GM20000 (cell line): ENCODE results near the gene CEP112.

Experiments
- DNase-seq: peaks from one replicate; pipeline ENCODE4 v3.0.0; 2012; ENCODE audit warnings: low spot score
- TF ChIP-seq, protein P1 (sequence below): IDR thresholded peaks from 2 replicates; pipeline ENCODE4 v1.5.1; 2012; ENCODE audit warnings: mild to moderate bottlenecking, control low read depth; ENCODE audit errors: extremely low read depth, missing control alignments

The CEP112 gene

DNA sequence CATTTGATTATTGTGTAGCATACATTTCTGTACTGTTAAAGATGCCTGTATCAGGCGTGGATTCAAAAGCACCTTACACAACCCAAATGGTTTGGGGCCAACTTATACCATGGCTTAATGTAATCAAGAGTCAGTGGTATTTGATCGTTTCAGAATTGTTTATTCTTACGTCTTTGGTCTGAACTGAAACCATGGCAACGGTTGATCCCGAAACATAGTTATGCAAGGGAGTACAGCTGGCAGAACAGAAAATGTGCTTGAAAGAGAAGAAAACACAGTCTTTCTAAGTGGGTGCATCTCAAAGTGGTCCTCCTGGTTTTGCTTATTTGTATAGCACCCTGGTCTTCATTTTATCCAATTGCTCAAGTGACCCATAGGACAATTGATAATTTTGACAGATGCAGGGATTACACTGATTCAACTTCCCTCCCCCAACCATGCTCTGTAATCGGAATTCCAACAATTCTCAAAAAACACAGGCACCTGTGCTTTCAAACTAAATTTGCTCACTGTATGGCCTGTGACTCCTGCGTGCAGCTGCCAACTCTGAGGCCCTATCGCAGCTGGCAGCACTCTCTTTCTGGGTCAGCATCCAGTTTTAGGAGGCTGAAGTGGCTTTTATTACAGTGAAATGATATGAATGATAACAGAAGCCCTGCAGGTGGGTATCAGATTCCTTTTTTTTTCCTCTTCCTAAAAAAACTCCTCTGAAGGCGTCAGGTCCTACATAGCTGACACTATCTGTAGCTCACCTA, 553.5 kb downstream of the CEP112 start:
- TF ChIP-seq, protein P1, sequence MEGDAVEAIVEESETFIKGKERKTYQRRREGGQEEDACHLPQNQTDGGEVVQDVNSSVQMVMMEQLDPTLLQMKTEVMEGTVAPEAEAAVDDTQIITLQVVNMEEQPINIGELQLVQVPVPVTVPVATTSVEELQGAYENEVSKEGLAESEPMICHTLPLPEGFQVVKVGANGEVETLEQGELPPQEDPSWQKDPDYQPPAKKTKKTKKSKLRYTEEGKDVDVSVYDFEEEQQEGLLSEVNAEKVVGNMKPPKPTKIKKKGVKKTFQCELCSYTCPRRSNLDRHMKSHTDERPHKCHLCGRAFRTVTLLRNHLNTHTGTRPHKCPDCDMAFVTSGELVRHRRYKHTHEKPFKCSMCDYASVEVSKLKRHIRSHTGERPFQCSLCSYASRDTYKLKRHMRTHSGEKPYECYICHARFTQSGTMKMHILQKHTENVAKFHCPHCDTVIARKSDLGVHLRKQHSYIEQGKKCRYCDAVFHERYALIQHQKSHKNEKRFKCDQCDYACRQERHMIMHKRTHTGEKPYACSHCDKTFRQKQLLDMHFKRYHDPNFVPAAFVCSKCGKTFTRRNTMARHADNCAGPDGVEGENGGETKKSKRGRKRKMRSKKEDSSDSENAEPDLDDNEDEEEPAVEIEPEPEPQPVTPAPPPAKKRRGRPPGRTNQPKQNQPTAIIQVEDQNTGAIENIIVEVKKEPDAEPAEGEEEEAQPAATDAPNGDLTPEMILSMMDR, result no peak
- DNase-seq, result no peak

DNA sequence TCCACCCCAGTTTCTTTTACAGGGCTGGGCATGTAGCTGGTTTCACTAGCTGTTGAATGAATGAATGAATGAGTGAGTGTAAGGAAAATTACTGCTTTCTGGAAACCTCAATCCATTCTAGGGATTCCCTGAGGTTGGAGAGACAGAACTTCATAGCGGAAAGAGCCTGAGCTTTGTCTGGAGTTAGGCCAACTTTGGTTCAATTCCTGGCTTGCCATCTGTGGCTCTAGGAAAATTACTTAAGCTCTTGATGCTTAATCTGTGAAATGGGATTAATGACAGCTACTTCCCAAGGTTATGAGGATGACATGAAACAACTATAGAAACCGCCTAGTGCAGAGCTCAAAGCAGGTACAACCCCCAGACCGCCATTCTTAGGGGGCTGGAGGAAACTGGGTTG, 554.1 kb downstream of the CEP112 start:
- TF ChIP-seq, protein P1, result no peak
- no peak for DNase-seq

DNA sequence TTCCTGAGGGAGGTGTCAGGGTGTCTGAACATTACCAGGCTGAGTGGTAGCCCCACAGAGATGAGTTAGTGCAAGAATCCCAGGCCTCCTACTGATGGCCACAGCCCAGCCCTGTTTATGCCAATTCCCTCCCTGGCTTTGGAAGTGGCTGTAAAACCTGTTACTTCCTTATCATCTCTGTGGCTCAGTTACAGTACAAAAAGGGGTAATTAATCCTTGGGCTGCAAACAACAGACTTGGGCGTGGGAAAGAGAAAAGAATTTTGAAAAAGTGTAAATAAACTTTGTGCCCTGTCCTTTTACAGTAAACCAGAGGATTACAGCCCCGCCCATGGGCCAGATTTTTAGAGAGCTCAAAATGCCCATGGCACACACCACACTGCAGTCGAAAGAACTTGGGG, 557.4 kb downstream of the CEP112 start:
- TF ChIP-seq, protein P1, result no peak
- DNase-seq, result no peak

DNA sequence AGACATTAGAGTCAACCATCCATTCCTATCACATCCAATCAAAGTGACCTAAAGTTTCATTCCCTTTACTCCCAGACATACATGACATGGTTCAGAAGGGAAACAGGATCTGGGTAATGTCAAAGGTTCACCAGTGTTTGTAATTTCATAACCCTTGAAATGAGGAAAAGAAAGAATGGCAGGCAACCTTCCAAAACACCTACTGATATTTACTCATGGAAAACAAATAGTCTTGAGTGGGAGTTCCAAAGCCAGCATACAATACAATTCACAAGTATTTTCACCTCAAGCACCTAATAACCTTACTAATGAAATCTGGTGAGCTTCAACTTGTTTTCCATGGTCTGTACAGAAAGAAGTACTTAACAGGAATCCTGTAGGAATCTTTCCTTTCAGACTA, 557.9 kb downstream of the CEP112 start:
- TF ChIP-seq, protein P1, result no peak
- DNase-seq, result no peak

DNA sequence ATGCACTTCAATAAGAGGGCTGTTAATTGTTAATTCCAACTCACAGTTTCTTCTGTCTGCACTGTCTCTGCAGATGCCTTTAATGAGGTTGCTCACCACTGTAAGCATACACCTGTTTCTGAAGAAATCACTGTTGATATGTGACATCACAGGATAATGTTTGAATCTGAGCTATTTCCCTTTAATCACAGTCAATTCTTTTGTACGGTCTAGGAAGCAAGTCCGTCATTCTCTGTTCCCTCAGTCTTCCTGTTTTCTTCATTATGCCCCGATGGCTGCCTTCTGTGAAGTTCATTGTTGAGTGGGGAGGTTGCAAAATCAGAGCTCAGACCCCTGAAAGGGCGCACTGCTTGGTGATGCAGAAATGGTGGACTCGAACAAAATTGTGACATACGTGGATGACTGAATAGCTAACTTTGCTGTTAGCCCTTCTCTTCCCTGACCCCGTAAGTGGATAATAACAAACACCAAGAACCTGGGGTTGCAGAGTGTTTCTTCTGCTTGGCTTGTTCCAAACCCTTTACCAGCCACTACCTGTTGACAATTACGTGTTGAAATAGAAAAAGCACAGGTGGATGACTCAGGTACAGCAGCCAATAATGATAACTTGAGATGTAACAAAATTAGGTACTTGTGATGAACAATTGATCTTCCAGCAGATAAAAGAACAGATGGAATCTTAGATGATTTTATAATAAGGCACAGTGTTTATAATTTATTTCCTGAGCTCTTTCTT, 558.6 kb downstream of the CEP112 start:
- no peak for DNase-seq
- TF ChIP-seq, protein P1, result no peak

DNA sequence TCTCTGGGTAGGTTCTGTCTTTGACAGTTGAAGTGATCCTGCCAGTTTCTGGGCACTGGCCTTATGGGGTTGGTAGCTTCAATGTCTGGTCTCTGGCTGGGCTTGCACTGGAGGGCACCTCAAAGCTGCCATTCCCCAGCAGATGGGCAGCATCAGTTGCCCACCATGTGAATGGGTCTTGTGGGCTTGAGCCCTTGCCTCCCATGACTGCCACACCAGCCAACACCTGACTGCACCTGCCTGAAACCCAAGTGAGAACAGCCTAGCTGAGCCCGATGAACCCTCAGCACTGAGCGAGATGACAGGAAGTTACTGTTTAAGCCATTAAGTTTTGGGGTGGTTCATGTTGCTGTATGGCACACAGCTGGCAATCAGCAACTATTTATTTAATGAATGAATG, 561.4 kb downstream of the CEP112 start:
- DNase-seq, result no peak

DNA sequence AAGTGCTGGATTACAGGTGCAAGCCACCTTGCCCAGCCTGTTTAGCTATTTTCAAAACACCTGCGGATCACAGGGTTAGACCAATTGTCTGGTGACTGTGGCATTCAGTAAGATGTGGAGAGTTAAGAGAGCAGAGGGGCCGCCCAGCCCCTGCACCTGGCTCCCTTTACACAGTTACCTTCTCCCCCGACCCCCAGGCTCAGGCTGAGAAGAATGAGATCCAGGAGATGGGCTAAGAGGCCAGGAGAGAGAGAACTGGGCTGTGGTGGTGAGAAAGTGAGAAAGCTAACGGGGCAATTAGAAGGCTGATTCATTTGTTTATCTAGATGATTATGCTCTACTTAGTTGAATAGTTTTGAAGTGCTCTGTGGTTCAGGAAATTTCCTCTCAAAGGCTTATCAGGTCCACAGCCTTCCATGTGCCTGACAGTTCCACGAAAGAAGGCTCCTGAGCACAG, 562.7 kb downstream of the CEP112 start:
- DNase-seq, result no peak

More for the DNA sequence above, 561.4 kb downstream of the CEP112 start:
- TF ChIP-seq, protein P1, result no peak

More for the DNA sequence above, 562.7 kb downstream of the CEP112 start:
- TF ChIP-seq, protein P1, result no peak
